GM19438 (cell line): ENCODE results near the gene SERPINI2.

Experiments used
- ATAC-seq: cut with Tn5 transposase; IDR thresholded peaks from one replicate; pipeline ENCODE4 v1.9.1; 2021; ENCODE audit warnings: low read depth; ENCODE audit not compliant: unreplicated experiment

SERPINI2 gene, protein sequence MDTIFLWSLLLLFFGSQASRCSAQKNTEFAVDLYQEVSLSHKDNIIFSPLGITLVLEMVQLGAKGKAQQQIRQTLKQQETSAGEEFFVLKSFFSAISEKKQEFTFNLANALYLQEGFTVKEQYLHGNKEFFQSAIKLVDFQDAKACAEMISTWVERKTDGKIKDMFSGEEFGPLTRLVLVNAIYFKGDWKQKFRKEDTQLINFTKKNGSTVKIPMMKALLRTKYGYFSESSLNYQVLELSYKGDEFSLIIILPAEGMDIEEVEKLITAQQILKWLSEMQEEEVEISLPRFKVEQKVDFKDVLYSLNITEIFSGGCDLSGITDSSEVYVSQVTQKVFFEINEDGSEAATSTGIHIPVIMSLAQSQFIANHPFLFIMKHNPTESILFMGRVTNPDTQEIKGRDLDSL

DNA sequence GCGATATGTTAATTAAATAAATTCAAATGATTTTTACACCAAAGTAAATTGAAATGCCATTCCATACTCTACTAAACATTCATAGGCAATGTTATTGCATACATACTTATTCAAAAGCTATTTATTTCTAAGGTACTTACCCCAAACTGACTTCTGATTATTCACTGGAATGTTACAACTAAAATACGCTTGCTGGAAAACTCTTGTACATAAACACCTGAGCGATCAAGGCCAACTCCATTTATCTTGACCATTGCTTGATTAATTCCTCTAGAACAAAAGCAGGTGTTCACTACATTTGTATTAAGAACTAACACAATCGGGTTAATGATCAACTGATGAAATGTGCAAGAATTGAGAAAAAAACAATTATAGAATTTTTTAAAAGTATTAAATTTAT lies at the start of gene SERPINI2:
Gene SERPINI2 (minus strand): TSS at position 180 of the 400 bp plus-strand sequence. CDS start 2,208 bp downstream, outside the sequence.
- no peak for ATAC-seq

DNA sequence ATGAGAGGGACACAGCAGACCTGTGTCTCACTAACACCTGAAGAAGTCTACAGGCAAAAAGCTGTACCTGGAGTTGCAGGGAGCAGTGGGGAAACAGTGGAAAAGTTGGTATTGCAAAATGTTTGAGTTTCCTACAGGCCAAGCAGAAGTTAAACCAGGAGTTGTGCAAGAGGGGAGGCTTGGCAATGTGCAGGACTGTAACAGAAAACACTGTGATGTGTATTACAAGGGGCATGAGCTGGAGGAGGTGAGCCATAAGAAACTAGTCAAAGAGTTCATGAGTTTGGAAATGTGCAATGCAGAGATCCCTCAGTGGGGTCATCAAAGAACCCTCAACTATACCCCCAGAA lies 47.1 kb upstream of the SERPINI2 start:
- no peak for ATAC-seq

DNA sequence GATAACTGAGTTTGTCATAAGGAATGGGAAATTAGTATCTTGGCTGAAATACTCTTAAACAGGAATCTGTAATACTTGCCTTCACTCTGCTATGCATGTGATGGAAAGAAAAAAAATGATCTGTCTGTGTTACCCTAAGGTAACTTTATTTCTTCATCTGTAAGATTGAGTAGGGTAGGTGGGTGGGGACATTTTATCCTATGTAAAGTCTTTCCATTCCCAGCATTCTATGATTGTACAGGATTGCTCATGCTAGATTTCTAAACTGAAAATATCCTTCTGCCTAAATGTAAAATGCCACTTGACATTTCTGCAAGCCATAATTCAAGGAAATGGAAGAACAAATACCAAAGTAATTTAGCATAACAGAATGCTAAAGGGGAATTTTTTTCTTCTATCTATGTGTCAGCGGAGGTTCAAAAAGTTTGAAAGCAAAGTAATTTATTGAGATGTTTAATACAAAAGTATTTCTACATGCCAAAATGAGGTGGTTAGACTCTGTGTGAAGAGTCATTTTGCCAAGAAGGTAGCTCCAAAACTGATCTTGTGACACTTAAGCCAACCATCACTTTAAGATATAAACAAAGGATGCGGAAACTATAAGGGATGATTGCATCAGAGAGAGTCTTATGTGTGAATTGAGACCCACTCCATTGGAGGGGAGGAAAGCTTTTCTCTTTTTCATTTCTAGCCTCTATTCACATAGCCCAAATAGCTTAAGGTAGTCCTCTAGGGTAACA lies 46.6 kb upstream of the SERPINI2 start:
- ATAC-seq = no peak

DNA sequence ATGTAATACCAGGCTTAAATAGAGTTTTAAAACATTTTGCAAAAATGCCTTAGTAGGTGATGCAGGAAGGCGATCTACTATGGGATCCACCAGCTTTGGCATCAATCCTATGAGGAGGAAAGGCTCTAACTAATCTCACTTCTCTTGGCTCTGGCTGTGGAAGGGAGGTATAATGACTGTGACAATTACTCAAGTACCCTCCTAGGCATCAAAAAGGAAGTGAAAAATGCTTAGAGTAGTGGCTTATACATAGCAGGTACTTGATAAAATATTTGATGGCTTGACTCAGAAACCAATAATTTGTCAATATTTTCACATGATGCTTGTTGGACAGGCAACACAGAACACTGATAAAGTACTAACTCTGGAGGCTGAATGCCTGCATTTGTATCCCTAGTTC lies 34.1 kb upstream of the SERPINI2 start:
- ATAC-seq = no peak

DNA sequence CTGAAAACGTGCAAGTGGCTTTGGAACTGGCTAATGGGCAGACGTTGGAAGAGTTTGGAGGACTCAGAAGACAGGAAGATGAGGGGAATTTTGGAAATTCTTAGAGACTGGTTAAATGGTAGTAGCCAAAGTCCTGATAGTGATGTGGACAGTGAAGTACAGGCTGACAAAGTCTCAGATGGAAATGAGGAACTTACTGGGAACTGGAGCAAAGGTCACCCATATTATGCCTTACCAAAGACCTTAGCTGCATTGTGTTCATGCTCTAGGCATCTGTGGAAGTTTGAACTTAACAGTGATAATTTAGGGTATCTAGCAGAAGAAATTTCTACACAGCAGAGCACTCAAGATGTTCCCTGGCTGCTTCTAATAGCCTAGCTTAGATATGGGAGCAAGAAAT lies 28.6 kb upstream of the SERPINI2 start:
- ATAC-seq = no peak

DNA sequence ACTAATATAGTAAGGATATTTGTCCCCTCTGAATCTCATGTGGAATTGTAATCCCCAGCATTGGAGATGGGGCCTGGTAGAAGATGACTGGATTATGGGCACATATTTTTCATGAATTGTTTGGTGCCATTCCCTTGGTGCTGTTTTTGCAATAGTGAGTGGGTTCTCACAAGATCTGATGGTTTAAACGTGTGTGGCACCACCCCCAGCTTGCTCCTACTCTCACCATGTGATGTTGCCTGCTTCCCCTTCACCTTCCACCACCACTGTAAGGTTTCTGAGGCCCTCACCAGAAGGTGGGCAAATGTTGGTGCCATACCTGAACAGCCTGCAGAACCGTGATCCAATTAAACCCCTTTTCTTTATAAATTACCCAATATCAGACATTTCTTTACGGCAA lies 28.1 kb upstream of the SERPINI2 start:
- no peak for ATAC-seq

DNA sequence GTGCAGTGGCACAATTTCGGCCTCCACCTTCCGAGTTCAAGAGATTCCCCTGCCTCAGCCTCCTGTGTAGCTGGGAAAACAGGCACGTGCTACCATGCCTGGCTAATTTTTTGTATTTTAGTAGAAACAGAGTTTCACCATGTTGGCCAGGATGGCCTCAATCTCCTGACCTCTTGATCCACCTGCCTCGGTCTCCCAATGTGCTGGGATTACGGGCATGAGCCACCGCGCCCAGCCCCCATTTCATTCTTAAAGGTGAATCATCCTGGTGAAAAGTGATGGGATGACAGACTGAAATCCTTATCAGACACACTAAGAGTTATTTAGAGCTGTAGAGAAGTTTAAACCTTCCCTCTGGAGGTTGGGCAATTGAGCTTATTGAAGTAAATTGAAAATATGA lies 24.1 kb upstream of the SERPINI2 start:
- no peak for ATAC-seq

DNA sequence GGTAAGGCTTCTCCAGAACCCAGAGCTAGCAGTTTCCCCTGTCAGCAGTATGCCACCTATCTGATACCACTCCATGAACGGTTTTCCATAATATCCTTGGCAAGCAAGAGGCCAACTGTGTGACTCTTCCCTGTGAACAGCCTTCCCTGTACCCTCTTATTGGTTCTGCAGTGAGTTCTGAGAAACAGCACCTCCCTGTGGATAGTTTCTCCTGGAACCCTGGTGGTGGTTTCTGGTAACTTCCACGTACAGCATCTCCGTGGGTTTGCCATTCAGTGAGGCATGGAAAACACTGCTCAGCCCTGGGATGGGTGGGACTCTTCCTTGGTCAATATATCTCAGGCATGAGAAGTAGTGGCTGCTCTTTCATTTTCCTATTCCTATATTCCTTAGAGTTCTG lies 19.4 kb upstream of the SERPINI2 start:
- no peak for ATAC-seq

DNA sequence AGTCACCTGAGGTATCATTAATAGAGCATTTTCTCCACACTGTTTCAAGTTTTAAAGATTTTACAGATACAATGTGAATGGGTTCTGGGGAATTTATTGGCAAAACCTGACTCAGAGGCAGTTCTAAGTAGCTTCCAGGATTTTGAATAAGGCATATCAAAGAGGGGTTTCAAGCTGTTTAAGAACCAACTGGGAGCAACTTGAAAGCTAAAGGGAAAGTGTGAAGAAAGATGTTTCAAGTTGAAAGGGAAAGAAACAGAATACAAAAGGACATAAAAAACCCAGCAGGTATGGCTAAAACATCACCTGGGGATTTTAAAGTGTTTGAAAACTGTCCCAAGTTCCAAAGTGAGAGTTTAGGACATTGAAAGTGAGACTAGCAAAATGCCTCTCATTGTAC lies 17.8 kb upstream of the SERPINI2 start:
- ATAC-seq = no peak

DNA sequence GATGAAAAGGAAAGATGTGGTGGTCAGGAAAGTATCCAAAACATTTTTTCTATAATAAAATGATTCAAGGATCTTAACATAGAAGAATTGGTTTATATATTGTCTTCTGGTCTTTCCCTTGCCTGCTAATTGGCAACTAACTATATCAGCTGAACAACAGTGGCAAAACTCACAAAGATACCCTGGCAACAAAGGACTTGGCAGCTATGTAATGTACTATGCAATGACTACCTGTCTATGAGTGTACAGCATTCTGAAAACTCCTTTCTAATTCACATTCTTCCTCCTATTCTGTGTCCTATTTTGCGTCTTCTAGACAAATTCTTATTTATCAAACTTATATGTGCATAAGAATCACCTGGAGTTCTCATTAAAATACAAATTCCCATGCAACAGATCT lies 15.7 kb upstream of the SERPINI2 start:
- no peak for ATAC-seq

DNA sequence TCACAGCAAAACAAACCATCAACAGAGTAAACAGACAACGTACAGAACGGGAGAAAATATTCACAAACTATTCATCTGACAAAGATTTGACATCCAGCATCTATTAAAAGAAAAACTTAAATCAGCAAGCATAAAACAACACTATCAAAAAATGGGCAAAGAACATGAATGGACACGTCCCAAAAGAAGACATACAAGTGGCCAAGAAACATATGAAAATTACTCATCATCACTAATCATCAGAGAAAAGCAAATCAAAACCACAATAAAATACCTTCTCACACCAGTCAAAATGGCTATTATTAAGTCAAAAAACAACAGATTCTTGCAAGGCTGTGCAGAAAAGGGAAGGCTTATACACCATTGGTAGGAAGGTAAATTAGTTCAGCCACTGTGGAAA lies 13.7 kb upstream of the SERPINI2 start:
- ATAC-seq = no peak

DNA sequence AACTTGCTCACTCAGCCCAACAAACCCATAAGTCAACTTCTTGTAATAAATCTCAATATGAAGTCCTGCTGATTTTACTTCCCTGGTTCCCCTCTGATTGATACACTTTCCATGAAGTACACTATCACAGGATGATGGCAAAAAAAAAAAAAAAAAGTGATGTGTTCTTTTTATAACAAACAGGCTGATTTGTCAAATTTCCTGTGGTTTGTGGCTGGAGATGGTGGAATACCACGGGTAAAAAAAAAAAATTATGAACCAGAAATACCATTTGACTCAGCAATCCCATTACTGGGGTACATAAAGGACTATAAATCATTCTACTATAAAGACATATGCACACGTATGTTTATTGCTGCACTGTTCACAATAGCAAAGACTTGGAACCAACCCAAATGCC lies 10.7 kb upstream of the SERPINI2 start:
- no peak for ATAC-seq

DNA sequence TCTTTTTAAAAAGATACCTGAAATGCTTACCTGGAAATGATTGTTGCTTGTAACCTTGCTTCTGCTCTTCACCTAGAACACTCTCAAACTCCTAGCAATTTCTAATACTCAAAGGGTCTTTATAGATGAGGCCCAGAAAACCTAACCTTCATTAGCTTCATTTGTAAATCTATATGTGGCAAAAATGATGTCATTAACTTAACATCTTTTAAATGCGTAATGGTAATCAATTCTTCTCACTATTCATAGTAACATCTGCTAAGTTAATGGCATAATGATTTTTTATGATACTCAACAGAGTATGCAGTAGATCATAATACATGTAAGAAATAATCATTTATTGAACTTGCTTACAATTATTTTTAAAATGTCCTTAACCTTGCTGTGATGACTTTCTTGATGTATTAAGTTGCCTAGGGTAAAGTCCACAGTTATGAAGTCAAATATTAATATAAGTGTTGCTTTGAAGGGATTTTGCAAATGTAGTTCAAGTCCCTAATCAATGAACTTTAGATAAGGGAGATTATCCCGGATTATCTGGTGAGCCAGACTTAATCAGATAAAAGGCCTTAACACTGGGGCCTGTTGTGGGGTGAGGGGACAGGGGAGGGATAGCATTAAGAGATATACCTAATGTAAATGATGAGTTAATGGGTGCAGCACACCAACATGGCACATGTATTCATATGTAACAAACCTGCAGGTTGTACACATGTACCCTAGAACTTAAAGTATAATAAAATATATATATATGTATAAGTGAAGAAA lies 10.1 kb upstream of the SERPINI2 start:
- ATAC-seq = no peak

DNA sequence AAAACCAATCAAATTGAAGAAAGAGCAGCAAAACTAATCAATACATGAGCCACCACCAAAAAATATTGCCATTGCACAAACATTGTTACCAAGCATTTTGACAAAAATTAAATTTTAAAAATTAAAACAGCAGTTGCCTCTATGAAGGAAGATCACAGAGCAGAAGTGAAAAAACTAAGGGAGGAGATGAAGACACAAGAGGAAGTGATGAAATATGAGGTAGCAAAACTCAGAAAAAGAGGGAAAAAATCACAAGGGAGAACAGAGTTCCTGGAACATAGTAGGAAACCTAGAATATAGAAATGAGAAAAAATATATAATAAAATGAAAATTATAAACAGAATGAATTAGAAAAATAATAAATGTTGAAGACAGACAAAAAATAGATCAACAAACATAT lies 7.3 kb upstream of the SERPINI2 start:
- no peak for ATAC-seq

DNA sequence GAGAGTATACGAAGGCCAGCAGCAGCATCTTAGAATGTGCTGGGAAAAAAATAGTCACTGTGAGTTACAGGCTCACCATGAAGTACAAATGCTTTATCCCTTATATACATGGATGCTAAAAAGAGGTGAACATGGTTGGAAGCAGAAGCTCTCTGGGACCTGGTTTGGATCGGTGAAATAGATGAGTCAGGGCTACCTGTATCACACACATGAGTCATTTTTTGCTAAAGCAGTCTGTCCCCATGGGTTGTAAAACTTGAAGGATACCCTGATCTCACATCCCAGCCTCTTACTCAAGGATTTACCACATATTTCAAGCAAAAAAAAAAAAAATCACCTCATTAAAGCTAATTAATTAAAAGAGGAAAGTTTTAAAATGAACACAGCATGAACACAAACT lies 6.9 kb upstream of the SERPINI2 start:
- ATAC-seq = no peak

DNA sequence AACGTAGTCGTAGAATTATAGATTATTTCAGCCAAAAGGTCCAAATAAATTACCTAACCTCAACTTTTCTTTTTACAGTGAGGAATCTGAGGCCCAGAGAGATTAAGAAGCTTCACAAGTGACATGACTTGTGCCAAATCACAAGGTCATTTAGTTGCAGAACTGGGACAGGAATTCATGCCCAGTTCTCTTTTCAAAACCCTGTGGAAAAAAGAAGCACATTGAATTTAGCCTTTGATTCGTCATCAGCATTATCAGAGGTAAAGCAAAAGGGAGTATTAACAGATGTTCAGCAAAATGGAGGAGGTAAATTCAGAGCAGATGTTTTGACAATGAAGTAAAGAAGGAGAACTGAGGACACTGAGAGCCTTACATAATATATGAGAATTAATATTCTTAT lies 4.5 kb downstream of the SERPINI2 start:
- no peak for ATAC-seq

DNA sequence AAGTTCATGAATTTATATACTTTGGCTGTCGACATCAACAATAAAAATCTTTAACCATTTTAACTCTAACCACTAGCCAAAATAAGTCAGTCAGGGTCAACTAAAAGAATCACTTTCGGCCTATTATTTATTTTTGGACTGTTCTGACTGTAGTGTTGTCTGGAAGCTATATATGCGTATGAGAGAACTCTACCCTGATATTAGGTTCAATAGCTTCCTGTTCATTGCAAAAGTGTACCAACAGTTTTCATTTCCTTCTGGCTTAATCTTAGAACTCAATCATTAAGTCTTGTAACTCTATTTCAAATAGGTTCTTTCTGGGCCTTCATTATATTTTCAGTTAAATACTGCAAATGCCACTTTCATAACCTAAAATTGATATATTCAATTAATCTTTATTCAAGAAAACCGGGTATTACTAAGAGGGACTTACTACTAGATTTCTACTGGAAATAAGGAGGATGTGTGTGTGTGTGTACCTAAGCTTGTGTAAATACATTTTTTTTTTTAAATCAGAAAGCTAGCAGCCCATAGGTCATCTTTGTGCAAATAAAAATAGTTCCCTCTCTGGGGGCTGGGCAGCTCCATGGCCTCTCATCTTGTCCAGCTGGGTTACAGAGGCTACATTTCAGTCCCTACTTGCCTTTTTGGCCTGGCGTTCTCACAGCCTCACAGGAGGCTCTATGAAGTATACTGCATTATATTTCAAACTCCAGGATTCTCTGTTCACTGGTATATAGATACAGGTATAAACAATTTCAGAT lies 5.8 kb downstream of the SERPINI2 start:
- ATAC-seq = no peak

DNA sequence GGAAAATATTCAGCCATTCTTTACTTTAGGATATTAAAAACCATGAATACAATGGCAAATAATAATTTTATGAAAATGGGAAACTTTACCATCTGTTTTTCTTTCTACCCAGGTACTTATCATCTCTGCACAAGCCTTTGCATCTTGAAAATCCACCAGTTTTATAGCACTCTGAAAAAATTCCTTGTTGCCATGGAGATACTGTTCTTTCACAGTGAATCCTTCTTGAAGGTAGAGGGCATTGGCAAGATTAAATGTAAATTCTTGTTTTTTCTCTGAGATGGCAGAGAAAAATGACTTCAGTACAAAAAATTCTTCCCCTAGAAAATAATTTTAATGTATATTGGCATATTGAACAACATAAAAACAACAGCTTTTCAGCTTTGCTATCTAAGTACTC lies 6.9 kb downstream of the SERPINI2 start:
- no peak for ATAC-seq

DNA sequence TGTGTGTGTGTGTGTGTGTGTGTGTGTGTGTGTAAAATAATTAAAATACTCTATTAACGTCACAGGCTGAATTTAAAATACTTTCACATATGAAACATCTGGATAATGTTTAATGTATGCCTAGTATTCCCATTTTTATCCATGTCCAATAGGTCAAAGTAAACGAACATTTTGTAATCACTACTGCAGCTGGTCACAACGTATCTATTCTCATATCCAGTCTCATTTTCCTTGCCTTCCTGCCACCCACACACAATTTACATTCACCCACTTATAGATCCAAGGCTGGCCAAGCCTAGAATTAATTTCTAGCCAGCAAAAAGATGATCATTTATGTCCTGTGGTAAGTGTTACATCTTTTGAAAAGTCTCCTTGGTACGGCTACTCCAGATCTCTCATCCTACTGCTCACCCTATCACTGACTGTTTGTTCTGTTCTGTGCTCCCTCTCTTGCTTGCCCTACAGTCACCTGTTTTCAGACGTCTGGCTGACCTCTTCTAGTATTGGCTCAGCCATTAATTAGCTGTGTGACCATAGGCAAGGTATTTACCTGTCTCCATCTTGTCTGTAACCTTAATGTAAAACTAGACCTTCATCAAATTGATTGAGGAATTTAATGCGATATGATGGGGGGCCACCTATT lies 17.6 kb downstream of the SERPINI2 start:
- ATAC-seq = no peak

DNA sequence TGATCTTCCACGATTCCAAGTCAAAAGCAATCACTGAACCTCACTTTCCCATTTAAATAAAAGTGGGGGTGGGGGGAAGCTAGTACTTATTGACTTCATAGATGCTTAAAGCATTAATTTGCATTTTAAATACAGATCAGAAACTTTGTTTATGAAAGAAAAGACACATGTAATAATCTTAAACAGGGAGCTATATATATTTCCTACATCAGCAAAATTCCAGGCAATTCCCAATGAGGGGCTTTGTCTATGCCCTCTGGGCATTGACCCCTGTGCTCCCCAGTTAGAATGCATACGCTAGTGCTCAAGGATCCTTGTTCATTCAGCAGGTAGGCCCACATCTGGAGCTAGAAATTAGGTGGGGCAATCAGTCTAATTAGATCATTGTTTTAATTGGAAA lies 20.0 kb downstream of the SERPINI2 start:
- ATAC-seq = no peak
